Pancreas (tissue), 10 donors: ENCODE data around the gene APOO. TPM values are rescaled to one million over a fixed set of nuclear protein-coding genes. Genes with fewer than 3 reads are reported as not detected.
"Not testable (repeated sequence)": the region's sequence is repeated elsewhere in the genome, so short reads cannot be mapped to it uniquely, and the experiment has no call there.

Experiments used
- ATAC-seq, 4 donors: fragments of 200-7000 bp; cut with Tn5 transposase; one replicate each; pipeline versions ENCODE4 v1.8.0 to v1.9.1; 2020; ENCODE audit warnings: mild to moderate bottlenecking in 4 of 4, moderate library complexity in 4 of 4
- DNase-seq, 6 donors: peaks; one replicate each; pipeline ENCODE4 v3.0.0-alpha.2; 2020
- FAIRE-seq: peaks from 2 replicates; lab custom pipeline; 2012; peaks lifted over from hg19 to GRCh38; lab: Jason Lieb, UNC
- H3K27ac ChIP-seq, 4 donors: fragments of 200-600 bp; sonication (generic); 1 replicate in 3 of 4; 2 replicates in 1 of 4; pipeline versions ENCODE4 v1.5.0 to v1.8.0; 2020
- H3K27me3 ChIP-seq, 4 donors: fragments of 200-600 bp; one replicate each; pipeline ENCODE4 v1.8.0; 2021
- H3K36me3 ChIP-seq, 3 donors: fragments of 200-600 bp; sonication (generic) in 1 of 3; one replicate each; pipeline versions ENCODE4 v1.5.0 to v1.8.0; 2020 to 2021
- H3K4me1 ChIP-seq, 3 donors: fragments of 200-600 bp; one replicate each; pipeline ENCODE4 v1.8.0; 2021
- H3K4me3 ChIP-seq, 4 donors: fragments of 200-600 bp; sonication (generic) in 2 of 4; one replicate each; pipeline versions ENCODE4 v1.5.0 to v1.8.0; 2020 to 2021
- H3K9me3 ChIP-seq, 4 donors: fragments of 200-600 bp; one replicate each; pipeline ENCODE4 v1.8.0; 2021
- WGBS, 2 donors: extraction: QIAGEN DNeasy Blood & Tissue Kit; methylation state at CpG; one replicate each; pipeline ENCODE4 v1.1.7; 2013; 5-methylcytosine and 5-hydroxymethylcytosine counted together
- intact Hi-C, 3 donors: fragments of 100-400 bp; cut with DNase I; formaldehyde crosslinking; loops; one replicate each; pipeline versions ENCODE4 v1.11.1 to v1.14.2; 2022
- polyA plus RNA-seq, 2 donors: library from polyadenylated mRNA; stranded (reverse); fragments of 200-250 nt; gene quantifications; one replicate each; pipeline ENCODE4 v1.2.3, GENCODE V29; 2013
- total RNA-seq, 6 donors: library from RNA; stranded (reverse); fragmentation: NEBNext Ultra II Directional in 4 of 6; extraction: Animal tissue kit (Norgen Biotek cat#: 25700) in 4 of 6; gene quantifications; one replicate each; pipeline versions ENCODE4 v1.2.1 to v1.2.4, GENCODE V29; 2021 to 2023
- TF ChIP-seq, protein P1 (sequence below), 4 donors: fragments of 200-600 bp; sonication (generic) in 3 of 4; IDR thresholded peaks; one replicate each; pipeline versions ENCODE4 v1.5.0 to v1.8.0; 2021; ENCODE audit warnings: antibody characterized with exemption in 4 of 4
- donor health status: healthy with polysubstance abuse.
- donor health status: DM: no; HTN: no; CAD: no; lungs with moderate emphysema.
- donor health status: DM: no; HTN: no; CAD: no.
- donor health status: control.
- donor health status: control.
- donor health status: Bipolar disorder and iron deficiency.
- donor health status: DM: yes; HTN: yes; CAD: no.
- donor health status: DM: no; HTN: no; CAD: no.
- donor health status: DM: no; HTN: no; CAD: no.
- donor health status: DM: yes; HTN: yes; CAD: no.

The APOO gene
- total and polyA plus RNA-seq, 8 donors = 4.8 to 16.9 (median 8.9) TPM

DNA sequence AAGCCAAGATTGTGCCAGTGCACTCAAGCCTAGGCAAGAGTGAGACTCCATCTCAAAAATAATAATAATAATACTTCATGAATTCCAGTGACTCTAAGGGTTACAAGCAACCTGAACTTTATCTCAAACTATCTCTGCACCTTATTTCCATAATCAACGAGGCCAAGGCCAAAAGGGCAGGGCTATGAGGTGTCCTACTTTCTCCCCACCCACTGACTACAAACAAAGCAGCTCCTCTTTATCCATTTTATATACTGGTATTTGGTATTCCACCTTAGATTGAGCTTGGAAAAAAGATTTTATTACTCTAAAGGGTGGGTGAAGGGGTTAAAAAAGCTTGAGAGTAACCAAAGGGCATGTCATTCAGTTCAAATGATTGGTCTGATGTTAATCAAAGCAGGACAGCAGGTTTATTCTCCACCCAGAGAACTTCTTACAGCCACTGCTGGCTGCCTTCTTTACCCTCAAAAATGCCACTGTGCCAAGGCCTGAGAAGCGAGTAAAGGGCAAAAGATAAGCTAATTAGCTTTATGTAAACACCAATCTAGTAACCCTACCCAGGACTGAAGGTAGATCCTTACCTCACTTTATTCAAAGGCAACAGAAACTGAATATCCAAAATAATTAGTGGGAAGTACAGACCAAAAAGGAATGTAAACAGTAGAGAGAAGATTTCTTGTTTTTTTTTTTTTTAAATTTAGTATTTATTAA lies 28.2 kb downstream of the APOO start:
- DNase-seq (no peak), FAIRE-seq (no peak), ATAC-seq (peak; percentile 56 to 92 (median 72))
- intact Hi-C loops = no loop called here
- H3K4me1 ChIP-seq = peaks cover 0 to 10% (median 4%) of the 10 kb centered on the region in 3 donors
- H3K27ac ChIP-seq = peak overlapping the region in 1 of 4 donors; percentile 18
- TF ChIP-seq, protein P1, sequence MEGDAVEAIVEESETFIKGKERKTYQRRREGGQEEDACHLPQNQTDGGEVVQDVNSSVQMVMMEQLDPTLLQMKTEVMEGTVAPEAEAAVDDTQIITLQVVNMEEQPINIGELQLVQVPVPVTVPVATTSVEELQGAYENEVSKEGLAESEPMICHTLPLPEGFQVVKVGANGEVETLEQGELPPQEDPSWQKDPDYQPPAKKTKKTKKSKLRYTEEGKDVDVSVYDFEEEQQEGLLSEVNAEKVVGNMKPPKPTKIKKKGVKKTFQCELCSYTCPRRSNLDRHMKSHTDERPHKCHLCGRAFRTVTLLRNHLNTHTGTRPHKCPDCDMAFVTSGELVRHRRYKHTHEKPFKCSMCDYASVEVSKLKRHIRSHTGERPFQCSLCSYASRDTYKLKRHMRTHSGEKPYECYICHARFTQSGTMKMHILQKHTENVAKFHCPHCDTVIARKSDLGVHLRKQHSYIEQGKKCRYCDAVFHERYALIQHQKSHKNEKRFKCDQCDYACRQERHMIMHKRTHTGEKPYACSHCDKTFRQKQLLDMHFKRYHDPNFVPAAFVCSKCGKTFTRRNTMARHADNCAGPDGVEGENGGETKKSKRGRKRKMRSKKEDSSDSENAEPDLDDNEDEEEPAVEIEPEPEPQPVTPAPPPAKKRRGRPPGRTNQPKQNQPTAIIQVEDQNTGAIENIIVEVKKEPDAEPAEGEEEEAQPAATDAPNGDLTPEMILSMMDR (IDR thresholded peaks at IDR 0.05) = no peak
- H3K27me3 ChIP-seq = peaks cover 0 to 4% (median 0%) of the 10 kb centered on the region in 4 donors
- H3K9me3 ChIP-seq = no peaks in the 10 kb centered on the region
- WGBS, 2 donors = 8 to 12% methylated on average over 2 of the region's 2 CpGs
- H3K4me3 ChIP-seq = no peak overlapping the region
- no peaks in the 10 kb centered on the region for H3K36me3 ChIP-seq

DNA sequence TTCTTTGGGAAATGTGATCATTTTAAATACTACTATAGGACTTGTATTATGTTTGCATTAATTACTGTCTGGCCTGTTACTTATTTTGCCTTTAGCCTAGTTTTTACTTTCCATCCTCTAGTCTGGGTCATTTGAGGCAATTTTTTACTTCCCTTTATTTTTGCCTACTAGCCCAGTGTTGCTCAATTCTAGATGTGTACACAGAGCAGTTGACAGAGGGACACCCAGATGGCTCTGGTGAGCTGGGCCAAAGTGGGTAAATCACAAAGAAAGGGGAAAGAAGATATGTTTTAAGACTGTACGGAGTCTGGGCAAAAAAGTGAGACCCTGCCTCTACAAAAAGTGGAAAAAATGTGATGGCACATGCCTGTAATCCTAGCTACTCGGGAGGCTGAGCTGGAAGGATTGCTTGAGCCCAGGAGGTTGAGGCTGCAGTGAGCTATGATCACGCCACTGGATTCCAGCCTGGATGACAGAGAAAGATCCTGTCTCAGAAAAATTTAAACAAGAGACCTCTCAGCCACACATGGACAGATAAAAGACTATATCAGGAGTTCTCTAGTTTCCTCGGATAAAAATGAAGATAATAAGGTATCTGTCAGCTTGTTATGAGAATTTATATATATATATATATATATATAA lies 35.7 kb downstream of the APOO start:
- TF ChIP-seq, protein P1 (IDR thresholded peaks at IDR 0.05) = no peak
- Histone ChIP-seq H3K27me3 (peaks cover 0 to 4% (median 0%) of the 10 kb centered on the region in 4 donors), H3K4me3 (no peak overlapping the region), H3K36me3 (no peaks in the 10 kb centered on the region), H3K9me3 (no peaks in the 10 kb centered on the region), H3K4me1 (no peaks in the 10 kb centered on the region), H3K27ac (no peak overlapping the region)
- WGBS, 2 donors = 64 to 83% methylated on average over 4 of the region's 4 CpGs
- DNase-seq (no peak), ATAC-seq (peak in 3 of 4 donors; percentile 40 to 80 (median 73)), FAIRE-seq (peak; percentile 64)
- intact Hi-C loops = no loop called here

DNA sequence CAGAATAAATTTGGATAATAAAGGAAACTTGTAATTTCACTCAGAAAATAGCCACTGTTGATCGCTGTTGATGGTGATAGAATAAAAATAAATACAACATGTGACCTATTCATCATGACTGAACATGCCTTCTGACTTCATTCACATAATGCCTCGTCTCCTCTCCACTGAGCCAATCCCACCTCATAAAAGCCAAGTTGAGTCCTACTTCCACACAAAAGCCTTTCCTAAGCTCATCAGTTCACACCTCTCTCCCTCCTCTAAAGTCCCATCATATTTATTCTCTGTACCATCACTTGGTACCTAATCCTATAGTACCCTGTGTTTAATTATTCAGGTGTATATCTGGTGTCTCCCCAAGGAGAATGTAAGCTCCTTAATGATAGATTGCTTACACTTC lies 37.7 kb downstream of the APOO start:
- TF ChIP-seq, protein P1 (IDR thresholded peaks at IDR 0.05) = no peak
- Histone ChIP-seq H3K36me3 (no peaks in the 10 kb centered on the region), H3K4me3 (no peak overlapping the region), H3K9me3 (no peaks in the 10 kb centered on the region), H3K27ac (no peak overlapping the region), H3K27me3 (no peaks in the 10 kb centered on the region), H3K4me1 (no peaks in the 10 kb centered on the region)
- no peak for ATAC-seq
- intact Hi-C loops = no loop called here
- WGBS, 2 donors = 85 to 96% methylated on average over 2 of the region's 2 CpGs
- FAIRE-seq = no peak
- no peak for DNase-seq

- Histone ChIP-seq H3K27me3 (no peaks in the 10 kb centered on the region), H3K36me3 (no peaks in the 10 kb centered on the region), H3K4me1 (no peaks in the 10 kb centered on the region), H3K27ac (no peak overlapping the region), H3K9me3 (no peaks in the 10 kb centered on the region), H3K4me3 (no peak overlapping the region)
- WGBS, 2 donors = 73 to 92% methylated on average over 5 of the region's 5 CpGs
- intact Hi-C loops = no loop called here
- no peak for FAIRE-seq
- ATAC-seq = no peak
- TF ChIP-seq, protein P1 (IDR thresholded peaks at IDR 0.05) = no peak
- DNase-seq = no peak
Measured at GRCh38 chrX:23864742-23865326, 42.9 kb downstream of the APOO start.

DNA sequence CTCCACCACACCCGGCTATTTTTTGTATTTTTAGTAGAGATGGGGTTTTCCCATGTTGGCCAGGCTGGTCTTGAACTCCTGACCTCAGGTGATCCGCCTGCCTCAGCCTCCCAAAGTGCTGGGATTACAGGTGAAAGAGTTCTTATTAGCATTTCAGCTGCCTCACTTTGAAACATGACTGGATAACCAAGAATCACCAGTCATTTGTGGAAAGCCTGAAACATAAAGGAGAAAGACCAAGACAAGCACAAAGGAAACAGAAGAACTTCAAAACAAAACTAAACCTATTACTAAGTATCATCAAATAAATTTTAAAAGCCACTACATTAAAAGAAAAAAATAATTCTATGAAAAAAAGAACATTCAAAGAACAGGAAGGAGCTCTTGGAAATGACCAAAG lies 45.8 kb downstream of the APOO start:
- H3K9me3 ChIP-seq, H3K27me3 ChIP-seq, H3K4me1 ChIP-seq, H3K36me3 ChIP-seq, FAIRE-seq, H3K4me3 ChIP-seq, ATAC-seq, H3K27ac ChIP-seq, DNase-seq, intact Hi-C loops: not testable (repeated sequence)
- 74 to 91% methylated on average over 2 of the region's 2 CpGs for WGBS, 2 donors
